Measurements from ENCODE around the gene GALNT2. TPM values are rescaled to one million over a fixed set of nuclear protein-coding genes. Genes with fewer than 3 reads are reported as not detected.

GALNT2 gene
- total and polyA plus RNA-seq, 2 of the 4 experiments (the other 2 are of a cell fraction): 50.4 to 189 TPM

DNA sequence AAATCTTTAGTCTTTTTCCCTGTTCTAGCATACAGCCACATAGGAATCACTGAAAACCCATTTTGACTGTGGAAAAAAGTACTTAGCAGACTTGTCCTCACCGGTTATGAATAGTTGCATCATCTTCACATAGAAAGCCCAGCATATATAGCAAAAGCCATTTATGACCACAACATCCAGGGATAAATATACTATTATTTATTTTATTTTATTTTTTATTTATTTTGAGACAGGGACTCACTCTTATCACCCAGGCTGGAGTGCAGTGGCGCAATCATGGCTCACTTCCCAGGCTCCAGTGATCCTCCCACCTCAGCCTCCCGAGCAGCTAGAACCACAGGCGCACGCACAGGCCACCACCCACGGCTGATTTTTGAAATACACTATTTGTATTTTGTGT is 175.3 kb downstream of the GALNT2 start:
- no peak overlapping the region for H3K18ac ChIP-seq (ENCODE audit: low read depth, low read length)
- H3K36me3 ChIP-seq (ENCODE audit: control insufficient read depth, insufficient read depth, low read length): peaks cover 39% of the 10 kb centered on the region
- no peaks in the 10 kb centered on the region; the same call in 1 of the 2 replicates for H4K20me1 ChIP-seq (ENCODE audit: insufficient read depth, low read length)
- no peaks in the 10 kb centered on the region for H3K27me3 ChIP-seq (ENCODE audit: control insufficient read depth, insufficient read depth, low read length)
- H3K27ac ChIP-seq (ENCODE audit: insufficient read depth, low read length): no peak overlapping the region
- peaks cover 1% of the 10 kb centered on the region; the same call in 1 of the 2 replicates for H3K9me3 ChIP-seq (ENCODE audit: control insufficient read depth, insufficient read depth, low read length)
- no peak overlapping the region for H2BK120ac ChIP-seq (ENCODE audit: low read depth, low read length)
- H2BK20ac ChIP-seq (ENCODE audit: low read depth, low read length): no peak overlapping the region
- H3K4me2 ChIP-seq (ENCODE audit: low read depth, low read length): no peak overlapping the region
- intact Hi-C loops (cut with micrococcal nuclease) (no loop called here), in situ Hi-C loops (cut with MboI; ENCODE audit: low sequenced_read_pairs) (no loop called here), dilution Hi-C loops (cut with HindIII; ENCODE audit: low sequenced_read_pairs, unreplicated experiment) (no loop called here)
- POLR2A ChIA-PET (ENCODE audit: unreplicated experiment): no interaction called here
- CTCF ChIA-PET: no interaction called here
- DNase-seq (no peak), ATAC-seq (ENCODE audit: low read depth) (no peak)
- peak; percentile 36; the same call in 1 of the 2 replicates for TF ChIP-seq CEBPB (IDR thresholded peaks at IDR 0.05; ENCODE audit: low read depth, low read length)
- TF ChIP-seq MAZ (IDR thresholded peaks at IDR 0.05; ENCODE audit: borderline replicate concordance, low read depth, low read length): no peak
- no peak overlapping the region for H2BK5ac ChIP-seq (ENCODE audit: low read depth, low read length, poor library complexity, severe bottlenecking)
- BruUV-seq (replicated peaks): no TSS peak
- H3K4me1 ChIP-seq (ENCODE audit: control insufficient read depth, insufficient read depth, low read length): 0 out of 2 replicates have a peak, but pooled peaks cover 2% of the 10 kb centered on the region
- H2AFZ ChIP-seq (replicated peaks; ENCODE audit: low read length, poor library complexity): no peak overlapping the region
- H3K14ac ChIP-seq (replicated peaks; ENCODE audit: low read depth, low read length): no peak overlapping the region
- H2AK9ac ChIP-seq (replicated peaks; ENCODE audit: low read depth, low read length, poor library complexity): no peak overlapping the region
- H2AK5ac ChIP-seq (ENCODE audit: low read depth, low read length): no peak overlapping the region
- peaks cover 6% of the 10 kb centered on the region; the same call in 1 of the 2 replicates for H3K9me1 ChIP-seq (ENCODE audit: insufficient read depth, low read length)
- no CpG with 5 or more reads among the region's 6 CpGs for WGBS, 2 experiments (ENCODE audit: extremely low coverage in 2 of 2, insufficient read length in 1 of 2)
- H3K79me1 ChIP-seq (ENCODE audit: low read depth in 1 of 2, low read length in 2 of 2): peaks cover 0 to 10% of the 10 kb centered on the region in 2 experiments; a peak in 2 of 4 replicates
- no peak overlapping the region for H2BK15ac ChIP-seq (ENCODE audit: low read depth, low read length)
- no peak overlapping the region for H3K56ac ChIP-seq (ENCODE audit: extremely low read depth, insufficient read depth, low read length)
- H3K4me3 ChIP-seq (ENCODE audit: insufficient read depth, low read depth, low read length): no peak overlapping the region
- H3K9ac ChIP-seq (ENCODE audit: low read depth, low read length): no peak overlapping the region
- H4K8ac ChIP-seq (ENCODE audit: low read depth in 2 of 2, low read length in 2 of 2): no peak overlapping the region
- H4K91ac ChIP-seq (ENCODE audit: insufficient read depth, low read depth, low read length): no peak overlapping the region
- H3K4ac ChIP-seq (ENCODE audit: low read depth, low read length): no peak overlapping the region
- no peak overlapping the region for H3K23ac ChIP-seq (ENCODE audit: low read depth, low read length)
- H4K5ac ChIP-seq (ENCODE audit: low read depth, low read length): no peak overlapping the region

All from IMR-90 (cell line).